ENCODE data around the gene ELP4.

DNA sequence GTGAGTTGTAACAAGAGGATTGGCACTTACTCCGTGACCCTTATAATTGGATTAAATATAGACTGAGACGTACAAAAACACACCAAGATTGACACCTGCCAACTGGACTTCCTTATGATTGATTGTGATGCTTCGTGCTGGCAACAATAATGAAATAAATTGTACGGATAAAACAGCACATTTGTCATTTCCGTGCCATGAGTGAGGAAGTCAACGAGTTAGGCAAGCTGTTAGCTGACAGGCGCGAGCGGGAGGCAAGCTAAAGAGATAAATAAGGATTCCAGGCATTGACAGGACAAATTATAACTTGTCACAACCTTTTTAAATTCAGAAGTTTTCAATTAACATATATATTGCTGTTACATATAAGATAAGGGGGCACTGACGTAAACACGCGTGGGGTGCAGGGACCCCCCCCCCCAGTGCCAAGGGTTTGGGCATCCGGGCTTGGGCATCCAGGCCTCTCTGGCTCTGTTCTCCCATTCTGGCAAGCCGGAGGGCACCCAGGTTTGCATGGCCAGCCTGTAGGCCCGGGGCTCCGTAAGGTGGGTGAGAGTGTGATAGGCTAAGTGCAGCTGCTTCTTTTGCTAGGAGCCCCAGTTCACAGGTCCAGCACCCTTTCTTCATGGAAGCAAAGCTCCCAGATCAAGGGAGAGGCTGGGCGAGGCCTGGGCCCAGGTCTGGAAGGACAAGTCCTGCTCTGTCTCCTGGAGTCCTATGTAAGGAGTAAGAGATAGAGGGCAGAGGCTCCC lies 312.8 kb downstream of the ELP4 start:
- TF ChIP-seq CTCF (IDR thresholded peaks at IDR 0.05; ENCODE audit: poor library complexity) = no peak
- no peak for TF ChIP-seq EZH2 (IDR thresholded peaks at IDR 0.05; ENCODE audit: borderline replicate concordance)
- no peak for TF ChIP-seq EZH2phosphoT487 (IDR thresholded peaks at IDR 0.05; ENCODE audit: low read depth, severe bottlenecking, unreplicated experiment)
